GM04503 (cell line): Measurements from ENCODE around the gene DSC3.
"Not testable (repeated sequence)": the region's sequence is repeated elsewhere in the genome, so short reads cannot be mapped to it uniquely, and the experiment has no call there.

Source experiments
- DNase-seq: peaks from one replicate; pipeline ENCODE4 v3.0.0-alpha.2; 2012; ENCODE audit warnings: low read depth

Gene DSC3

GRCh38 chr18:31041271-31042083 is 1.1 kb downstream of the DSC3 start:
- DNase-seq, result no peak

GRCh38 chr18:31040686-31041270 is 1.8 kb downstream of the DSC3 start:
- no peak for DNase-seq

- no peak for DNase-seq
Observed at GRCh38 chr18:31039426-31039825, 3.1 kb downstream of the DSC3 start.

GRCh38 chr18:31037686-31038085 is 4.9 kb downstream of the DSC3 start:
- DNase-seq, result not testable (repeated sequence)

GRCh38 chr18:31034541-31034940 is 8.0 kb downstream of the DSC3 start:
- no peak for DNase-seq

GRCh38 chr18:31030574-31031278 is 11.8 kb downstream of the DSC3 start:
- no peak for DNase-seq

- no peak for DNase-seq
Observed at GRCh38 chr18:31015715-31016434, 26.7 kb downstream of the DSC3 start.

- not testable (repeated sequence) for DNase-seq
Observed at GRCh38 chr18:31011455-31011854, 31.1 kb downstream of the DSC3 start.

GRCh38 chr18:31010601-31011000 is 31.9 kb downstream of the DSC3 start:
- DNase-seq, result no peak

- DNase-seq, result no peak
Observed at GRCh38 chr18:30999887-31000628, 42.5 kb downstream of the DSC3 start.

GRCh38 chr18:30999186-30999585 is 43.4 kb downstream of the DSC3 start:
- no peak for DNase-seq

- no peak for DNase-seq
Observed at GRCh38 chr18:30997223-30997622, 45.3 kb downstream of the DSC3 start.

GRCh38 chr18:30992231-30992630 is 50.3 kb downstream of the DSC3 start:
- DNase-seq, result no peak

- DNase-seq, result no peak
Observed at GRCh38 chr18:30991397-30991796, 51.1 kb downstream of the DSC3 start.

GRCh38 chr18:30989141-30989540 is 53.4 kb downstream of the DSC3 start:
- DNase-seq, result no peak

- DNase-seq, result no peak
Observed at GRCh38 chr18:30988440-30988839, 54.1 kb downstream of the DSC3 start.

- DNase-seq, result no peak
Observed at GRCh38 chr18:30987467-30988241, 54.9 kb downstream of the DSC3 start.

- no peak for DNase-seq
Observed at GRCh38 chr18:30985753-30986152, 56.8 kb downstream of the DSC3 start.

- DNase-seq, result no peak
Observed at GRCh38 chr18:30982285-30982992, 60.1 kb downstream of the DSC3 start.

- not testable (repeated sequence) for DNase-seq
Observed at GRCh38 chr18:30978091-30978490, 64.5 kb downstream of the DSC3 start.
